Stimulated activated CD8-positive, alpha-beta memory T cell treated with anti-CD3 and anti-CD28 coated beads, Interleukin-7, amount 100 ng/mL, for 48 hours (primary cell): ENCODE results near the gene CHRNA4.
"Not testable (repeated sequence)": the region's sequence is repeated elsewhere in the genome, so short reads cannot be mapped to it uniquely, and the experiment has no call there.

Source experiments
- DNase-seq, 2 donors: peaks; one replicate each; pipeline ENCODE4 v3.0.0-alpha.2; 2020; ENCODE audit warnings: low read depth in 1 of 2; ENCODE audit errors: extremely low read depth in 1 of 2

CHRNA4 gene

DNA sequence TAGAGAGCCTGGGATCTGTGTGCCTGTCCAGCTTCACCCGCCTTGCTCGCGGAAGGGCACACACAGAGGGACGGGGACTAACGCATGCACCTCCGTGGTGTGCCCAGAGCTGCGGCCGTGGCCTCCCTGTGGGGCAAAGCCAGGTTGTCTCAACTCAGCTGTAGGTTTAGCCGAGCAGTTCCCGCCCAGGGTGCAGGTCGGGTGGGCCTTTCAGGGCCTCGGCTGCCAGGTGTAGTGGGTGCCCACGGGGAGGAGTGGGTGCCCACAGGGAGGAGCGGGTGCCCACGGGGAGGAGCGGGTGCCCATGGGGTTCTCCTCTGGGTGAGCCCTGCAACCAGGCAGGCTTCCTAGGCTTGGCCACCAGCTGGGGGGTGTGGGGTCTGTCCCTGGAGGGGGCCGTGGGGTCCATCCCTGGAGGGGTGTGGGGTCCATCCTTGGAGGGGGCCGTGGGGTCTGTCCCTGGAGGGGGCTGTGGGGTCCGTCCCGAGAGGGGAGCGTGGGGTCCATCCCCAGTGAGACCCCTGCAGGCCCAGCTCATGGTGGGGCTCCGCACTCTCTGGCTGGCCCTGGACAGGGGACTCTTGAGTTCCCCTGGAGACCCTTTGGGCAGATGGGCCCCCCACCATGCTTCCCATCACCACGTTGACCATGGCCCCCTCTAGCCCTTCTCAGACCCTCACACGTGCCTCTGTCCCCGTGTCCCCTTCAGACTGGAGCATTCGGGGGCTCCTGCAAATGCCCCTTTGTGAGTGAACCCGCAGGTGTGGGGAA lies 37.8 kb upstream of the CHRNA4 start:
- no peak for DNase-seq

DNA sequence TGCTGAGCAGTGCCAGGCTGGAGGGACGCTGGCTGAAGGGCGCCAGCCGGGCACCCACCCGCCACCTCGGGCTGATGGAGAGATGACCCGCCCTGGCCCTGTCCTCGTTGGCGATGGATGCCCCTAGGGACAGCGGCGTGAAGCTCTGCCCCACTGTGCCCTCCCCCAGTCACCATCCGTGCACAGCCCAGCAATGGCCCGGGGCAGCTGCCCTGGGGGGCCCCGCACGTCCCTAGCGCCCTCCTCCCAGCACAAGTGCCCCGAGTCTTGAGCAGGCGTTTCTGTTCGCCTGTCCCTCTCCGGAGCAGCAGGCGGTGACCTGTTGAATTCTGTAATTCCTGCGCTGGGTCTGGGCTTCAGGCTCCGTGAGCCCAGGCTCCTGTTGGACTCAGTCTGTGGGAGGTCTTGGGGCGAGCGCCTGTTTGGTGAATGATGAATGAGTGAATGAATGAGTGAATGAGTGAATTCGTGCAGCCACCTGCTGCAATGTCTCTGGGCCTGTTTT lies 36.8 kb upstream of the CHRNA4 start:
- DNase-seq, result no peak

DNA sequence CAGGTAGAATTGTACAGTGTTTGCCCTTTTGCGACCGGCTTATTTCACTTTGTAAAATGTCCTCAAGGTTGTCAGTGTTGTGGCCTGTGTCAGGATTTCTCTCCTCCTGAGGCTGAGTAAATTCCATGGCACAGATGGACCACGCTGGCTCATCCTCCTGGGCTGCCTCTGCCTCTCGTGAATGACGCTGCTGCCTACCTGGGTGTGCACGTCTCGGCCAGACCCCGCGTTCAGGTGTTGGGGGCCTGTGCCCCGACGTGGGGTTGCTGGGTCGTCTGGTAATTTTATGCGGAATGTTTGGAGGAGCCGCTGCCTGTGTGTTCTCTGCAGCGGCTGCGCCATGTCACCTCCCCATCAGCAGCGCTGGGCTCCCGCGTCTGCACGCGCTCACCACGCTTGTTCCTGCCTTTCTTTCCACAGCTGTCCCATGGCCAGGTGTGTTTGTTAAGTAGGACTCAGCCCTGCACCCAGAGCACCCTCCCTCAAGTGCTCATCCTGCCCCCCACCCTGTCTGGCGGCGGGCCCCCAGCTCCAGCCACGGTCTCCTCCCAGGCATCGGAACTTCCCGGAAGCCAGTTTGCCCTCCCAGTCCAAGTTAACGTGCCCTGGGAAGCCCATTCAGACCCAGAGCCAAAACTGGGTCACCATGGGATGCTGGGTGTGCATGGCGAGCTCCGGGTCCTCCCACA lies 36.1 kb upstream of the CHRNA4 start:
- DNase-seq, result no peak

DNA sequence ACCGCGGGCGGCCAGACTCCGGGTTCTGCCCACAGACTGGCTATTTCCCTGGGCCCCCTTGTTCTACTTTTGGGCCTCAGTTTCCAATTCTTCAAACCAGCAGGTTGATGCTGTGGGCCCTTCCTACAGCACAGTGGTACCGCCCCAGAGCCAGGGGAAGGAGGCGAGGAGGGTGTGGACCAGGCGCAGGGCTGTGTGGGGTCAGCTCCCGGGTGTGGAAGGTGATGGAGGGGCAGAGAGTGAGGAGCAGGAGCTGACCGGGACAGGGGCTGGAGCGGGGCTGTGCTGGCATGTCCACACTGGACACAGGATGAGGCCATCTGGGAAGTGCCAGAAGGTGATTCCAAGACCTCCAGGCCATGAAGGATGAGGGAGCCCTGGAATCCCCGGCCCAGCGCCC lies 35.2 kb upstream of the CHRNA4 start:
- no peak for DNase-seq

DNA sequence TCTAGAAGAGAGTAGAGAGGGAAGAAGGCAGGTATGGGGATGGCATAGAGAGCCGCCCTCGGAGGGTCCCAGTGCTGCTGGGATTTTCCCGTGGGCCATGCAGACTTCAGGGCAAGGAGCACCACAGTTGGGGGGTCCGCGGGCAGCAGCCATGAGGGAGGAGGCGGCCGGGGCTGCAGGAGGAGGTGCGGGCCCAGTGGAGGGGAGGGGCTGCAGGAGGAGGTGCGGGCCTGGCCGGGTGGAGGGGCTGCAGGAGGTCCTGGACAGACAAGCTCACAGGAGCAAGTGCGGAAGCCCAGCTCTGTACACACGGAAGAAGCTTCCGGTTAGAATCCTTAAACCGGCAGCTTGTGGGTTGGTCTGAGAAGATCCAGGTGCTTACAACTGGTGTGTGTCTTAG lies 34.6 kb upstream of the CHRNA4 start:
- DNase-seq, result no peak

DNA sequence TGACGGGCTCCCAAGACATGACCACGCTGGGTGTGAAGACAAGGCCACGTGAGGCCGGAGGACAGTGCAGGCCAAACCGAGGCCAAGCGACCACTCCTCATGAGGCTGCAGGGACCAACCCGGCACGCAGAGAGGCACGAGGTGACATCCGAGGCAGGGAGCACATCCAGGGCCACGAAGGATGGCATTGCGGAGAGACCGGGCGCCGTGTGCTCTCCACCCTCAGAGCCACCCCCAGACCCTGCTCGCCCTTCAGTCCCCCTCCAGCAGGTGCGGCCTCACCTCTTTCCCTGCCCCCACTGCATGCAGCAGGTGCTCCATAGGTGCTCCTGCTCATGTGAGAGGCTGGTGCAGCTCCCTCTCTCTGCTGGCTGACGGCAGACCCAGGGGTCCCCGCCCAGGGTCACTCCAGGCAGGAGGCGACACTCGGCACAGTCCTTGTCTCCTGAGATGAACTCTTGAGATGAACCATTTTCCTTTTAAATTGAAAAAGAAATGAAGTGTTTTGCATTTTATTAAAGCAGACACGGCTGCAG lies 33.8 kb upstream of the CHRNA4 start:
- DNase-seq, result no peak

DNA sequence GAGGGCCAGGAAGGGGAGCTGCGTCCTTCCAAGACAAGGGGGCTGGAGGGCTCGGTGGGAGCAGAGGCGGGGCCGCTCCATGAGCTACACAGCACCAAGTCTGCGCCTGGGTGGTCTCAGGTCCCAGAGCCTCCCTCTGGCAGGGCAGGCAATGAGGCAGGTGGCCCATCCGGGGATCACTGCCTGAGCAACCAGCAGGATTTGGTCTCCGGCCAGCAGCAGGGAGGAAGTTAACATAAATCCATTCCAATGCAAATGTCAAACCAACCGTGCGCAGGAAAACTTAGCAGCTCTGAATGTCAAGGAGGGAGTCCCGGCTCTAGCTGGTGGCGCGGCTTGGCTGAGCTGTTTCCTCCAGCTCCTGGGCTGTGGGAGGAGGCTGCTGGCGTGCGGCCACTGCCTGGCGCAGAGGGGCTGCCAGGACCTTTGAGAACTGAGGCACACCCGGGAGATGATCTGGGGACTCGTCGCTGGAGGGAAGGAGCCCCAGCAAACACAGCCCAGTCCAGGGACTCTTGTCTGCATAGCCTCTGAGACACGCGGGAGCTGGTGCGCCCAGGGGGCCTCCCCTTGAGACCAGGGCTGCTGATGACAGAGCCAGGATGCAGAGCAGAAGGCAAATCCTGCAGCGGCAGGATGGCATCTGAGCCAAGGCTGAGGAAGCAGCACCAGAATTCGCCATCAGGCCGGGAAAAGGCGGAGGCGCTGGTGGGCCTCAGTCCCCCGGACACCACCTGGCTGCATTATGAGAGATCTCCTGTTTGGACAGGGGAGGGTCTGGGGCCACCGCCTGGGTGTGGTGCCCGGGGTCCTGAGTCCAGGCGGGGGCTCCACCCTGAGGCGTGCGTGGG lies 33.1 kb upstream of the CHRNA4 start:
- no peak for DNase-seq

DNA sequence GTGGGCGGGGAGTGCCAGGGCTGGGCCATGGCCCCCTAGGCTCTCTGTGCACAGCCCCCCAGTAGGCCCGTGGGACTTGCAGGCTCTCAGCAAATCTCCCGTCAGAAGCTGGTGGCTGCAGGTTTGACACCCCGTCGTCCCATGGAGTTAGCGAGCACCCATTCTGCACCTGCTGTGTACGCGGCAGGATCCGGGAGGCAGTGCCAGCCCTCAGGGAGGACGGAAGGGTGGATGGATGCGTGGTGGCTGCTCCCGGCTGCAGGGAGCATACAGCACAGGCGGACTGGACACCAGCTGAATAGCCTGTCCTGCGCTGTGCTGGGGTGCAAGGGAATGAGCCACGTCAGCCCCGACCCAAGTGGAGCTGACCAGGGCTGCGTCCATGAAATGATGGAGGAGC lies 32.4 kb upstream of the CHRNA4 start:
- no peak for DNase-seq

DNA sequence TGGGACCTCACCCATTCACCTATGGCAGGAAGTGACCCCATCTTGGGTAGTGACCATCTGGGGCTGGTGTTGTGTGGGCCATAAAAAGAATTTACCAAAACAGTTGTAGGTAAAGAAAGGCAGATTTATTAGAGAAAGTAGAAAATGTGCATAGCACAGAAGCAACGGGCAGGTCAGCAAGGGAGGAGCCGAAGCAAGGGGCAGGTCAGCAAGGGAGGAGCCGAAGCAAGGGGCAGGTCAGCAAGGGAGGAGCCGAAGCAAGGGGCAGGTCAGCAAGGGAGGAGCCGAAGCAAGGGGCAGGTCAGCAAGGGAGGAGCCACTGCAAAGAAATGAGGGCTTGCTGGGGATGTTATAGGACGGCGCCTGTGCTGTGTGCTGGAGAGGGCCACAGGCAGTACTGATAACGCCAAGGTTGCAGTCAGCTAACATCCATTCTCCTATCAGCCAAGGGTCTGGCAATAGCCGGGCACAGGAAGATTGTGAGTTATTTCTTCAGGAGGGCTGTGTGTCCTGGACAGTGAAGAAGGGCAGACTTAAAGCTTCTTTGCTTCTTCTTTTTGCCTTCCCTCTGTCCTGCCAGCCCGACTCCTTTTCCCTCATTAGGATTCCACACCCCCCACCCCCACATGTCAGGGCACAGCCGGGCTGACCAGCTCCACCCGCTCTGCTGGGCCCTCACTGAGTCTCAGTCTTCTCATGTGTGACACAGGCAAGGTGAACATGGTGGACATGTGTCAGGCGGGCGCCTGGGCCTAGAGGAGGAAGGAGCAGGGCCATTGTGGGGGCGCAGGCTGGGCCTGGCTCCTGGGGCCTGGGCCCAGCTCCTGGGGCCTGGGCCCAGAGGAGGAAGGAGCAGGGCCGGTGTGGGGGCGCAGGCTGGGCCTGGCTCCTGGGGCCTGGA lies 31.6 kb upstream of the CHRNA4 start:
- no peak for DNase-seq

DNA sequence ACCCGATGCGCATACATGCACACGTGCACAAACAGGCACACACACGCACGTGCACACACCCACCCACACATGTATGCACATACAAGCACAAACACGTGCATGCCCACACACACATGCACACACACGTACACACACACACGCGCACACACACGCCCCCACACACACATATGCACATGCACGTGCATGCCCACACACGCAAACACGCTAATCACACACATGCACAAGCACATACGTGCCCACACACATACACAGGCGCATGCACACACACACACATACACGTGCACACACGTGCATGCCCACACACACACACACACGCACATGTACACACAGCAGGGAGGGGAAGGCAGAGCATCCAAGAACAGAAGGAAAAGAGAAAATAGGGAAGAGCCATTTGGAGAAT lies 26.8 kb upstream of the CHRNA4 start:
- no peak for DNase-seq

DNA sequence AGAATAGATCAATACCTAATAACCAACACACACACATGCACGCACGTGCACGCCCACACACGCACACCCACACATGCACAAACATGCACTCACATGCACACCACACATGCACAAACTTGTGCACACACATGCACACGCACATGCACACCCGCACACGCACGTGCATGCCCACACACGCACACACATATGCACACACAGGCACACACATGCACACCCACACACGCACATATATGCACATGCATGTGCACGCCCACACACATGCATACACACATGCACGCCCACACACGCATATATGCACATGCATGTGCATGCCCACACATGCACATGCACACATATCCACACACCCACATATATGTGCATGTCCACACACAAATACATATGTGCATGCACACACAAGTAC lies 26.2 kb upstream of the CHRNA4 start:
- no peak for DNase-seq

DNA sequence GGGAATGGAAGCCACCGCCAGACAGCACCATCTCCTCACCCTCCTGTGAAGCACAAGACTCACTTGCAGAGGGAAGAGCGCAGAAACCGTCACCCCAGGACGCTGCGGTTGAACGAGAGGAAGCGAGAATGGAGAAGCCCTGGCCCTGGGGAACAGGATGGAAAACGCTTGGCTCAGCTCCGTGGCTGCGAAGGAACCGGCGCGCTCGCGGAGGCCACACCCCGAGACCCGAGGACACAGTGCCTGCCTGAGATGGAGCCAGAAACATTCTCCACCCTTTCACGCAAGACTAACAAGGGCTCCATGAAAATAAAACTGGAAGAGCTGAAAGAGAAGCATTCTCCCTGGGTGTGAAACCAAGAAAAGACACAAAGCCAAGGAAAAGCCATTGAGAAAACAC lies 25.3 kb upstream of the CHRNA4 start:
- DNase-seq, result no peak

DNA sequence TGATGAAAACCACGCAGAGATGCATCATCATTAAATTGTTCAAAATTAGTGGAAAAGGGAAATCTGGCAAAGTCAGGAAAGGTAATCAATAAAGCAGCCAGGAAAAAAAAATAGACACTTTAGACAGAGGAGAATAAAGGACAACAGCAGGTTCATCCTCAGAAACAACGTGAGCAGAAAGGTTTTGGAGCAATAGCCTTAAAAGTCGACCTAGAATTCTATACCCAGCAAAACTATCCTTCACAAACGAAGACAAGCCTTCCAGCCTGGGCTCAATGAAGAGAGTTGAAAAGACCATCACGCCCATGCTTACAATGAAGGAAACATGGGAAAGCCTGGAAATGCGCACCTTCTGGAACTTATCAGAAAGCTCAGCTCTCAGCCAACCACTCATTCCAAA lies 24.7 kb upstream of the CHRNA4 start:
- DNase-seq, result no peak

DNA sequence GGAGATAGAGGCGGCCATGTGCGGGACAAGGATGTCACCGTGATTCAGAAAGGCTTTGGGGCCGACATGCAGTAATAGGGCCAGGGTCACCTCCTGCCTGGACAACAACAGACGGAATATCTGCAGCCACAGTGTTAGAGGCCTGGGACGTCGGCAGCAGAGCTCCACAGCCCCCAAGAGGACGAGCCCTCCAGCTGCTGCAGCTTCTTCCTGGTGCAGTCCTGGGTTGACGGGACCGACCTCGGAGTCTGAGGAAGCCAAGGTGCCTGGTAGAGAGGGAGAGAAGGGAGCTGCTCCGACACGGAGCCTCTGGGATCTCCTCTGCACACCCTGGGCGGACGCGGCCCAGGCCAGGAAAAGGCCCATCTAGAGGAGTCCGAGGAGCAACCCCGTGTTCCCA lies 23.2 kb upstream of the CHRNA4 start:
- DNase-seq, result no peak

DNA sequence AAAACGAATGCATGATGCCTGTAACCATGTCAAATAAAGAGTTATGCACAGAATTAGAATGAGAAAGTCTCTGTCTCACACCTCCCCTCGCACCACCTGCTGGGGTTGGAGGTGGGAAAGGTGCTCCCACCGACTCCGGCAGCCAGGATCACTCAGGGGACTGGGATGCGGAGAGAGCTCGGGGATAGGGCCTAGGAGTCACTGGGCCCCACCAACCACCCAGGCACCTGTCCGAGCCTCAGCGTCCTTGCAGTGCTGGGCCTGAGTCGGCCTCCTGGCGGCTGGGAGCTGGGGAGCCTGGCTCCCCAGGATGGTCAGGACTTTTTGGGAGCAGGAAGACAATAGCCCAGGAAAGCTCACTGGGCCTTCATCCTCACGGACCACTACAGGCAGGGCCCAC lies 22.4 kb upstream of the CHRNA4 start:
- no peak for DNase-seq

DNA sequence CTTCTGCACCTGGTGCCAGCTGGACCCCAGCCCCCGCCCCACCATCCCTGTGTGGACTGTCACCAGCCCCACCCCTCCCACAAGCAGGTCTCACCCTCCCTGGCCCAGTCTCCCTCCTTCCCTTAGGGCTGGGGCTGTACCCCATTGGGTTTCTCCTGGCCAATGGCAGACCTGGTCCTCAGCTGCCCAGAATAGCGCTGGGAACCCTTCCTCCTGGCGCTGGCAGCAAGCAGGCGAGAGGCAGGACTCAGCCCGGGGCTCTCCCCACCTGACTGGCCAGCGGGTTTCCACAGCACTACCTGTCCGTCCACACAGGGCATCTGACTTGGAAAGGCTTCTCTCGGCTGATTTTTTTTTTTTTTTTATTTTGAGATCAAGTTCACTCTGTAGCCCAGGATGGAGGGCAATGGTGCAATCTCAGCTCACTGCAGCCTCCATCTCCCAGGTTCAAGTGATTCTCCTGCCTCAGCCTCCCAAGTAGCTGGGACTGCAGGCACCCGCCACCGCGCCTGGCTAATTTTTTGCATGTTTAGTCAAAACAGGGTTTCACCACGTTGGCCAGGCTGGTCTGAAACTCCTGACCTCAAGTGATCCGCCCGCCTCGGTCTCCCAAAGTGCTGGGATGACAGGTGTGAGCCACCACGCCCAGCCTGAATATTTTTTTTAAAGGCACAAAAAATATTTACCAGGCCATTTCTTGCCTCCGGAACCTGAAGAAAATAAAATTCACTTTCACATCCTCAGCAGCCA lies 21.6 kb upstream of the CHRNA4 start:
- DNase-seq, result no peak

DNA sequence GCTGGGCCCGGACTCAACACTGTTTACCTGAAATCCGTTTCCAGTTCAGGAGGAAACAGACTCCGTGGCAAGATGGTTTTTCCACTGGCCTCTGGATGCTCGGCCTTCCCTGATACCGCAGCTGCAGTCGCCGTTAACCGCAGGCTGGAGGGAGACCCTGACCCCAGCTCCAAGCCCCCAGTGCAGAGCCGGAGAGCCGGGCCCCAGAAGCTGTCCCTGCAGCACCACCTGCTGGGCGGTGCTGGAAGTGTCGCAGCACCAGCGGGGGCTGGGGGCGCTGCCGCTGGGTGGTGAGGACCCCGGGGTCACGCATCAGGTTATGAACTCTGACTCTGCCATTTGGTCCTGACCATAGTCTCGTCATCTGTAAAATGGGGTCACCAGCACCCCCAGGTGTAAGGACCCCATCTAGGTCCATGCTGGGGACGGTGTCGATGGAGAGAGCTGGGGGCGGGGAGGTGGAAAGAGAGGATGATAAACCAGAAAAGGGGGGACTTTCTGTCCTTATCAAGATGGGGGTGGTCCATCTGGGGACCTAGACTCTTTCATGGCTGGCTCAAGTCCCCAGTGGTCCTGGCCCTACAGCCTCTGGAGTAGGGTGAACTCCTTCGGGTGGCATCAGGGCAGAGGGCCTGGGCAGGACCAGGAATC lies 20.8 kb upstream of the CHRNA4 start:
- DNase-seq, result no peak

DNA sequence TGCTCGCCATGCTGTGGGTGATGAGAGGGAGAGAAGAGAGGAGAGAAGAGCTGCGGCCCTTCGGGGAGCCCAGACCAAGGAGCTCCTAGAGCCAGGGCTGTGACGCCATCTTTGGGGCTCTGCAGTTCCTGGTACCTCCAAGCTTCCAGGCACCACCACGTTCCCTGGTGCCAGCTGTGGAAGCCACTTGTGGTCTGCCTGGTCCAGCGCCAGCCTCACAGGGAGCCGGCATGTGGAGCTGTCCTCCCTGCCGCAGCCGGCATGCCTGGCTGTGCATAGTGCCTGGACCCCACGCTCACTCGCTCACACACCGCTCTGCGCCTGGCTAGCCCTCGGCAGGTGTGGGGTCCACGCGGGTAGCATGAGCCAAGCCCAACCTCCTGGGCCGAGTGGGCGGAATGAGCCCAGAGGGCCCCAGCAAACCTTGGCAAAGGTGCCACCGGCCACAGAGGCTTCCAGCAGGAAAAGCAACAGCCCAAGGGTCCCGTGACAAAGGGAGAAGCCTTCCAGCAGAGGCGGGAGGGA lies 19.3 kb upstream of the CHRNA4 start:
- no peak for DNase-seq

DNA sequence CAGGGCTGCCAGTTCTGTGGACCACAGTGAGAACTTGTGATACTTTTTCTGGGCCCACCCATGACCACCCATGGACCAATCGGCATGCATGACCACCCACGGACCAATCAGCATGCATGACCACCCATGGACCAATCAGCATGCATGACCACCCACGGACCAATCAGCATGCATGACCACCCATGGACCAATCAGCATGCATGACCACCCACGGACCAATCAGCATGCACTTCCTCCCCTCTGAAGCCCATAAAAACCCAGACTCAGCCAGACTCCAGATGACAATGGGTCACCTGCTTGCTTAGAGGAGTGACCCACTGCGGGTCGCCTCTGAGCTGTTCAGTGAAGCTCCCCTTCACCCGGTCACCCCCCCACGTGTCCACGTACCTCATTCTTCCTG lies 18.7 kb upstream of the CHRNA4 start:
- not testable (repeated sequence) for DNase-seq
